ENCODE measurements around the gene OR6T1.

DNA sequence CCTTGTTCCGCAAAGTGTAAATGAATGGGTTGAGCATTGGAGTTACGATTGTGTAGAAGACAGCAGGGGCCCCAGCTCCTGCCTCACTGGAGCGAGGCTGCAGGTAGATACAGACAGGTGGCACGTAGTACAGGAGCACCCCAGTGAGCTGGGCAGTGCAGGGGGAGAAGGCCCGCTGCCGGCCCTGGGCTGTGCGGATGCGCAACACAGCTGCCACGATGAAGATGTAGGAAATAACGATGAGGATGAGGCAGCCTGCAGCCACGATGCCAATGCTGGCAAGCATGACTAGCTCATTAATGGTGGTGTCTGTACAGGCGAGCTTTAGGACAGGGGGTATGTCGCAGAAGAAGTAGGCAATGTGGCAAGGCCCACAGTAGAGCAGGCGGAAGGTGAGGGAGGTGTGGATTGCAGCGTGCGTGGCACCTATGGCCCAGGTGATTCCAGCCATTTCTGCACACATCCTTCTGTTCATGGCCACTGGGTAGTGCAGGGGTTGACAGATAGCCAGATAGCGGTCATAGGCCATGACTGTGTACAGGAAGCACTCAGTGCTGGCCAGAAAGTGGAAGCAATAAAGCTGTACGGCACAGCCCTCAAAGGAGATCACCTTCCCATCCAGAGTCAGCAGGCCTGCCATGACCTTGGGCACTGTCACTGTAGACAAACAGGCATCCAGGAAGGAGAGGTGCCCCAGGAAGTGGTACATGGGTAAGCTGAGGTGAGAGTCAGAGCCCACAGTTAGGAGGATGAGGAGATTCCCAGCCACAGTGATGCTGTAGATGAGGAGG is 33.3 kb upstream of the OR6T1 start:
- TF ChIP-seq, protein P1, sequence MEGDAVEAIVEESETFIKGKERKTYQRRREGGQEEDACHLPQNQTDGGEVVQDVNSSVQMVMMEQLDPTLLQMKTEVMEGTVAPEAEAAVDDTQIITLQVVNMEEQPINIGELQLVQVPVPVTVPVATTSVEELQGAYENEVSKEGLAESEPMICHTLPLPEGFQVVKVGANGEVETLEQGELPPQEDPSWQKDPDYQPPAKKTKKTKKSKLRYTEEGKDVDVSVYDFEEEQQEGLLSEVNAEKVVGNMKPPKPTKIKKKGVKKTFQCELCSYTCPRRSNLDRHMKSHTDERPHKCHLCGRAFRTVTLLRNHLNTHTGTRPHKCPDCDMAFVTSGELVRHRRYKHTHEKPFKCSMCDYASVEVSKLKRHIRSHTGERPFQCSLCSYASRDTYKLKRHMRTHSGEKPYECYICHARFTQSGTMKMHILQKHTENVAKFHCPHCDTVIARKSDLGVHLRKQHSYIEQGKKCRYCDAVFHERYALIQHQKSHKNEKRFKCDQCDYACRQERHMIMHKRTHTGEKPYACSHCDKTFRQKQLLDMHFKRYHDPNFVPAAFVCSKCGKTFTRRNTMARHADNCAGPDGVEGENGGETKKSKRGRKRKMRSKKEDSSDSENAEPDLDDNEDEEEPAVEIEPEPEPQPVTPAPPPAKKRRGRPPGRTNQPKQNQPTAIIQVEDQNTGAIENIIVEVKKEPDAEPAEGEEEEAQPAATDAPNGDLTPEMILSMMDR (IDR thresholded peaks at IDR 0.05; ENCODE audit: low read length) = no peak
- no peak for TF ChIP-seq EZH2 (IDR thresholded peaks at IDR 0.05; ENCODE audit: borderline replicate concordance, low read length)
